ENCODE measurements around the gene DIO2.

The DIO2 gene

DNA sequence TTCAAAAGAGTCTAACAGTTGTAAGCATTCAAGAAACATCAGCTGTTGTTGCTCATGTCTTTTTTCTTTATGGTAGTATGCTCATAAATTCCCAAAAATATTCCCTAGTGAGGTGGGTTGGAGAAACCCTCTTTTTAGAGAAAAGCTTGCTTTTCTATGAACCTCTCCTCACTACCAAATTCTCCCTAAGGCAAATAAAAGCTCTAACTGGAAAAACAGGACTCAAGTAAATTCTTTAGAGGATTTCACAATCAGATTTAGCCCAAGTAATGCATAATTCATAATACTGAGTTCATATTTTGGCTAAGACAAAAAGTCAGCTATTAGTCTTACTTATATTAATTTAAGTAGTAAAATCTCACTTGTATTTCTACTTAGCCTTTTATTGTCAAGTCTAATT lies 59.1 kb downstream of the DIO2 start:
- no peak overlapping the region for H3K9ac ChIP-seq (ENCODE audit: low read length)
- no peaks in the 10 kb centered on the region for H3K27me3 ChIP-seq (ENCODE audit: control insufficient read depth, insufficient read depth, low read length)
- H3K4me1 ChIP-seq (ENCODE audit: control insufficient read depth, insufficient read depth, low read length): no peaks in the 10 kb centered on the region
- no peak overlapping the region for H3K27ac ChIP-seq (ENCODE audit: low read depth, low read length)
- no peaks in the 10 kb centered on the region for H3K36me3 ChIP-seq (ENCODE audit: control insufficient read depth, insufficient read depth, low read length)
- H3K4me3 ChIP-seq (ENCODE audit: low read length): no peak overlapping the region

DNA sequence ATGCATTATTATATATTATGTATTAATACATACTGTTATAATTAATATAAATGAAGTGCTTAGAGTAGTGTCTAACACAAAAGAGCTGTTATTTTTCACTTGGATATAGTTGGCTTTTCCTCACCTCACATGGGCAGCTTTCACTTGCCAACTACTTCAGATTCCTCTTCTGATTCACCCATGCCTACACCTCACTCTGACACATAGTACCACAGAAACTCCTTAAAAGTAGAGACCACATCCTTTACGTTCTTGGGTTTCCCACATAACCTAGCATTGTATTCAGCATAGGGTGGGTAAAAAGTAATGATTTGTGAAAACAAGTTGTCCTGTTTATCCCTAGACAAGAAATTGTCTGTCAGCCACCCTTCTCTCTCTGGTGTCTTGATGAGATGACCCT lies 61.0 kb downstream of the DIO2 start:
- Histone ChIP-seq H3K4me1 (ENCODE audit: control insufficient read depth, insufficient read depth, low read length) (no peaks in the 10 kb centered on the region), H3K36me3 (ENCODE audit: control insufficient read depth, insufficient read depth, low read length) (no peaks in the 10 kb centered on the region), H3K4me3 (ENCODE audit: low read length) (no peak overlapping the region), H3K27me3 (ENCODE audit: control insufficient read depth, insufficient read depth, low read length) (no peaks in the 10 kb centered on the region), H3K9ac (ENCODE audit: low read length) (no peak overlapping the region), H3K27ac (ENCODE audit: low read depth, low read length) (no peak overlapping the region)
